Measurements from ENCODE around the gene SEC14L1.
"Not testable (repeated sequence)": the region's sequence is repeated elsewhere in the genome, so short reads cannot be mapped to it uniquely, and the experiment has no call there.

Gene SEC14L1

DNA sequence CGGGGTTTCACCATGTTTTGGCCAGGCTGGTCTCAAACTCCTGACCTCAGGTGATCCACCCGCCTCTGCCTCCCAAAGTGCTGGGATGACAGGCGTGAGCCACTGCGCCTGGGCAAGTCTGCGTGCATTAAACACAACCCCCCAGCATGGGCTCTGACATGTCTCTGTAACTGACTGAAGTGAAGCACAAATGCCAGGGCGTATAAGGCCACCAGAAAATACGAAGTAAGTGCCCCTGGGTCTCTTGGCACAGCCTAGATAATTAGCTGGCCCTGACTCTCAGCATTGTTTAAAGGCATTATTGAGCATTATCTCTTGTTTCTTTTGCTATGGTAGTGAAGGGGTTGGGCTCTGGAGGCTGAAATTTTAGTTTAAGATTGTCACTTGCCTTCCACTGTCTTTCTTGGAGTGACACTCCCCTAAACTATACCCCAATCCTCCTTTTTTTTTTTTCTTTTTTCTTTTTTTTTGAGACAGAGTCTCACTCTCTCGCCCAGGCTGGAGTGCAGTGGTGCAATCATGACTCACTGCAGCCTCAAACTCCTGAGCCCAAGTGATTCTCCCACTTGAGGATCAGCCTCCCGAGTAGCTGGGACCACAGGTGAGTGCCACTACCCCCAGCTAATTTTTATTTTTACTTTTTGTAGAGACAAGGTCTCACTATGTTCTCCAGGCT lies 8.2 kb upstream of the SEC14L1 start:
- Histone ChIP-seq H3K9me3 (replicated peaks in 1 of 11) (peaks cover 7 to 22% (median 13%) of the 10 kb centered on the region in 11 experiments), H3K36me3 (peaks cover 0 to 9% (median 0%) of the 10 kb centered on the region in 11 experiments; a peak in 4 of 22 replicates), H3K4me3 (no peak overlapping the region), H4K20me1 (no peaks in the 10 kb centered on the region), H3K9ac (no peak overlapping the region; a peak in 1 of 22 replicates), H3K4me2 (peak overlapping the region in 1 of 11 experiments; percentile 28; a peak in 2 of 22 replicates), H3K27me3 (no peaks in the 10 kb centered on the region), H3K4me1 (peaks cover 51 to 60% (median 55%) of the 10 kb centered on the region in 10 experiments), H3K27ac (no peak overlapping the region)
- TF ChIP-seq Cebpa-rat (IDR thresholded peaks at IDR 0.05): no peak

DNA sequence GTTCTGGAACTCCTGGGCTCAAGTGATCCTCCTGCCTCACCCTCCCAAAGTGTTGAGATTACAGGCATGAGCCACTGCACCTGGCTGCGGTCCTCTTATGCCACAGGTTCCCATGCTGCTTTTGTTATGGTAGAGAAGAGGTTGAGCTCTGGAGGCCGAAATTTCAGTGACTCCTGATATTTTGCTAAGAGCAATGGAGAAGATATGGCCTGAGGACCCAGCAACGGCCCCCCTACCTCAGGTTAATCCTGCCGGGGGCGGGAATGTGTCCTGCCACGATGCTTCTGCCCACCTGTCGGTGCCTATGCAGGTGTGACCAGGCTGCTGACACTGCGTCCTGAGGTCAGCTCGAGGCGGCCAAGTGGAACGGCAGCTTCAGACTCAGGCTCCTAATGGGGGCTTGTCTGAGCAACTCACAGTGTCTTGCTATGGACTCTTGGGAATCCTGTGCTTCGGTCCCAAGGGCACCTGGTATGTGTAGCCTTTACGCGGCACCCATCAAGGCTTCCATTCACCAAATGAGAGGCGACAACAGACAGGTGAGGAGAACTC lies 7.6 kb upstream of the SEC14L1 start:
- Histone ChIP-seq H3K4me2 (peak overlapping the region in 1 of 11 experiments; percentile 28; a peak in 1 of 22 replicates), H3K4me1 (peaks cover 45 to 60% (median 53%) of the 10 kb centered on the region in 10 experiments), H3K27ac (no peak overlapping the region), H4K20me1 (no peaks in the 10 kb centered on the region), H3K9ac (no peak overlapping the region), H3K4me3 (no peak overlapping the region), H3K9me3 (replicated peaks in 1 of 11) (peaks cover 13 to 28% (median 19%) of the 10 kb centered on the region in 11 experiments), H3K36me3 (peaks cover 0 to 10% (median 0%) of the 10 kb centered on the region in 11 experiments; a peak in 4 of 22 replicates), H3K27me3 (no peaks in the 10 kb centered on the region)
- TF ChIP-seq Cebpa-rat (IDR thresholded peaks at IDR 0.05): no peak

DNA sequence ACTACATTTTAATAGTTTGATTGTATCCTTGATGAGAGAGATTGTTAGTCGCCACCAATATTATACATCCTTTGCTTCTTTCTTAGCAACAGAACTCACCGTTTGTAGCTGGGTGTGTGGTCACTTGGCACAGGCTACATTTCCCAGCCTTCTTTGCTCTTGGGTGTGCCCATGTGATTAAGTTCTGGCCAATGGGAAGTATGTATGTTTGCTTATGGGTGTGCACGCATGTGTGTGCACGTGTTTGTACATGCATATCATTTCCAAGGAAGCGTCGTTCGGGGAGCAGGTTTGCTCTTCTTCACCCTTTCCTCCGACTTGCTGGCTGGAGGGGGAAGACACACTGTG lies 4.4 kb upstream of the SEC14L1 start:
- H3K9me3 ChIP-seq (replicated peaks in 1 of 11): peaks cover 24 to 40% (median 30%) of the 10 kb centered on the region in 11 experiments
- H4K20me1 ChIP-seq: peaks cover 0 to 1% (median 0%) of the 10 kb centered on the region in 11 experiments; a peak in 6 of 22 replicates
- TF ChIP-seq Cebpa-rat (IDR thresholded peaks at IDR 0.05): no peak
- peaks cover 0 to 13% (median 0%) of the 10 kb centered on the region in 11 experiments; a peak in 4 of 22 replicates for H3K36me3 ChIP-seq
- H3K4me2 ChIP-seq: peak overlapping the region in 9 of 11 experiments; percentile 27 to 64 (median 52); a peak in 15 of 22 replicates
- H3K9ac ChIP-seq: no peak overlapping the region
- no peaks in the 10 kb centered on the region for H3K27me3 ChIP-seq
- 0 out of 22 replicates have a peak overlapping the region, but pooled peaks of 1 of the 11 experiments have one; percentile 28 for H3K27ac ChIP-seq
- 0 out of 20 replicates have a peak overlapping the region, but pooled peaks of 1 of the 10 experiments have one; percentile 18 for H3K4me3 ChIP-seq
- H3K4me1 ChIP-seq: peaks cover 38 to 58% (median 45%) of the 10 kb centered on the region in 10 experiments

DNA sequence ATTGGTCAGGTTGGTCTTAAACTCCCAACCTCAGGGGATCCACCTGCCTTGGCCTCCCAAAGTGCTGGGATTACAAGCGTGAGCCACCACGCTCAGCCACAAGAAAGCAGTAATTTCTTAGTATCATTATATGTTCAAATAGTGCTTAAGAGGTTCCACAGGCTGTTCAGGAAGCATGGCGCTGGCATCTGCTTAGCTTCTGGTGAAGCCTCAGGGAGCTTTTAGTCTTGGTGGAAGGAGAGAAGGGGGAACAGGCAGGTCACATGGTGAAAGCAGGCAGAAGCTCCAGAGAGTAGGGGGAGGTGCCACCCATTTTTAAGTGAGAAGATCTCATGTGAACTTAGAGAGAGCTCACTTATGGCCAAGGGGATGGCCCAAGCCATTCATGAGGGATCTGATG lies 3.7 kb upstream of the SEC14L1 start:
- Histone ChIP-seq H3K4me2 (peak overlapping the region in 2 of 11 experiments; percentile 48 to 68; a peak in 2 of 22 replicates), H3K27me3 (no peaks in the 10 kb centered on the region), H4K20me1 (peaks cover 0 to 9% (median 6%) of the 10 kb centered on the region in 11 experiments; a peak in 11 of 22 replicates), H3K9ac (no peak overlapping the region), H3K27ac (peak overlapping the region in 4 of 11 experiments; percentile 28 to 96 (median 48); a peak in 5 of 22 replicates), H3K9me3 (replicated peaks in 1 of 11) (peaks cover 24 to 40% (median 30%) of the 10 kb centered on the region in 11 experiments), H3K36me3 (peaks cover 0 to 14% (median 0%) of the 10 kb centered on the region in 11 experiments; a peak in 5 of 22 replicates), H3K4me1 (peaks cover 45 to 61% (median 51%) of the 10 kb centered on the region in 10 experiments), H3K4me3 (peak overlapping the region in 2 of 10 experiments; percentile 18 to 23; a peak in 2 of 20 replicates)
- no peak for TF ChIP-seq Cebpa-rat (IDR thresholded peaks at IDR 0.05)

DNA sequence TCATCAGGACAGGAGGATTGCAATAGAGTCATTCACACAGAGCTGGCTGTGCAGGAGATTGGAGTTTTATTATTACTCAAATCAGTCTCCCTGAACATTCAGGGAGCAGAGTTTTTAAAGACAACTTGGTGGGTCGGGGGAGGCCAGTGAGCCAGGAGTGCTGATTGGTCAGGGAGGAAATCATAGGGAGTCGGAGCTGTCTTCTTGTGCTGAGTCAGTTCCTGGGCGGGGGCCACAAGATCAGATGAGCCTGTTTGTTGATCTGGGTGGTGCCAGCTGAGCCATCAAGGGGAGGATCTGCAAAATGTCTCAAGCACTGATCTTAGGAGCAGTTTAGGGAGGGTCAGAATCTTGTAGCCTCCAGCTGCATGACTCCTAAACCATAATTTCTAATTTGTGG lies 2.9 kb upstream of the SEC14L1 start:
- H4K20me1 ChIP-seq: peaks cover 0 to 16% (median 12%) of the 10 kb centered on the region in 11 experiments; a peak in 13 of 22 replicates
- H3K4me2 ChIP-seq: peak overlapping the region in 8 of 11 experiments; percentile 7 to 68 (median 36); a peak in 13 of 22 replicates
- not testable (repeated sequence) for H3K27me3 ChIP-seq, H3K9ac ChIP-seq
- peaks cover 53 to 63% (median 55%) of the 10 kb centered on the region in 10 experiments for H3K4me1 ChIP-seq
- H3K36me3 ChIP-seq: peaks cover 0 to 22% (median 5%) of the 10 kb centered on the region in 11 experiments; a peak in 13 of 22 replicates
- peaks cover 24 to 40% (median 30%) of the 10 kb centered on the region in 11 experiments for H3K9me3 ChIP-seq (replicated peaks in 1 of 11)
- peak overlapping the region in 5 of 11 experiments; percentile 25 to 96 (median 46); a peak in 6 of 22 replicates for H3K27ac ChIP-seq
- peak overlapping the region in 5 of 10 experiments; percentile 1 to 37 (median 20); a peak in 4 of 20 replicates for H3K4me3 ChIP-seq

DNA sequence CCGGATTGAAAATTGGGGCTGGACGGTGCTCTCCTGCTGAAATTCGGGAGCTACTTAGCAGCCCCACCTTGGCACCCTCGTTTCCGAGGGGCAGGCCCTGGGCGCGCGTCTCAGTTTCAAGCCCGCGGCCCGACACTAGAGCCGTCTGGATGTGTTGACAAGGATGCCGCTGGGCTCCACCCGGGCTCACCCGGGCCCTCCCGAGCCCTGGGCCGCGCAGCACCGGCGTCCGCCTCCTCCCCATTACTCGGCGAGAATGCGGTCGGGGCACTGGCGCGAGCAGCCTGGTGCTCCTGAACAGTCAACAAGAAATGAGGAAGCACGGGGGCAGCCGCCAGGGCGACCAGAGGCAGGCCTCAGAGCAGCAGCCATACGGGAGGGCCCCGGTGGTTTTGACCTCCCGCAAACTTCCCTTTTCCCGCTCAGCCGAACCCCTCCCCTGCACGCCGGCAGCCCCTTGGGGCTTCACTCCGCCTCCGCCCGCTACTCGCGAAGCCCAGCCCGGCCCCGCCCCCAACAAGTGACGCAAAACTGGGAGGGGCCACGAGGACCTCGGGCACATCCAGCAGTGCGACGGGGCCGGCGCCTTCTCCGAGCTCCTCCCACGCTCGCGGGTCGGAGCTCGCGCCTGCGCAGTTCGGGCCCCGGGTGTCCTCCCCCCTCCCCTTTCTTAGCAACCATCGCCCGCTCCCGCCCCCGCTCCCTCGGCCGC lies 447 bp upstream of the SEC14L1 start:
- H3K36me3 ChIP-seq: peaks cover 24 to 46% (median 29%) of the 10 kb centered on the region in 11 experiments
- H3K27ac ChIP-seq: peak overlapping the region; percentile 80 to 99 (median 95)
- H3K9ac ChIP-seq: peak overlapping the region; percentile 76 to 93 (median 87)
- peaks cover 24 to 40% (median 30%) of the 10 kb centered on the region in 11 experiments for H3K9me3 ChIP-seq (replicated peaks in 1 of 11)
- H3K27me3 ChIP-seq: no peaks in the 10 kb centered on the region
- TF ChIP-seq Cebpa-rat (IDR thresholded peaks at IDR 0.05): no peak
- H4K20me1 ChIP-seq: peaks cover 0 to 41% (median 19%) of the 10 kb centered on the region in 11 experiments; a peak in 14 of 22 replicates
- peak overlapping the region; percentile 6 to 73 (median 54); a peak in 18 of 20 replicates for H3K4me3 ChIP-seq
- peak overlapping the region; percentile 65 to 97 (median 87) for H3K4me2 ChIP-seq
- H3K4me1 ChIP-seq: peaks cover 53 to 76% (median 63%) of the 10 kb centered on the region in 10 experiments

DNA sequence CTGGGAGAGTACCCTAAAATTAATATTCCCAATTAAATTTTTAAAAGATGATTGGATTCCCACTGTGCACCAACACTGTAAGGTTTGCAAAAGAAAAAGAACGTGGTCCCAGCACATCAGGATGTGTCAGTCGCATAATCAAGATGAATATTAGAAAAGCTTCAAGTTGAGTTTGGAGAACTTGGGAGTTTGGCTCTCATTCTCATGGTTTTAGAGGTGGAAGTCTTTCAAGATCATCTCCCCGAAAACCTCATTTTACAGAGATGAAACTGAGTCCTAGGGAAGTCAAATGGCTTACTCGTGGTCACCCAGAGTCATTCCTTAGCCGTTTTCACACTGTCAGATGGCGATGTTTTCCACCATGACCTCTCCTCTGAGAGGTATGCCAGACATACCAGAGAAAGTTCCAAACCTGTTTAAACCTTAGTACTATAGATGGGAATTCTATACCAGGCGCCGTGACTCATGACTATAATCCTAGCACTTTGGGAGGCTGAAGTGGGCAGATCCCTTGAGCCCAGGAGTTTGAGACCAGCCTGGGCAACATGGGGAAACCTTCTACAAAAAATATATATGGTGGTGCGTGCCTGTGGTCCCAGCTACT lies 1.2 kb downstream of the SEC14L1 start:
- Histone ChIP-seq H3K4me3 (peak overlapping the region; percentile 65 to 85 (median 76)), H3K27ac (peak overlapping the region; percentile 75 to 93 (median 84); a peak in 16 of 22 replicates), H3K9me3 (replicated peaks in 1 of 11) (peaks cover 23 to 27% (median 24%) of the 10 kb centered on the region in 11 experiments), H3K4me1 (peaks cover 49 to 80% (median 60%) of the 10 kb centered on the region in 10 experiments), H3K4me2 (peak overlapping the region; percentile 80 to 94 (median 86)), H3K36me3 (peaks cover 29 to 61% (median 43%) of the 10 kb centered on the region in 11 experiments), H3K9ac (peak overlapping the region; percentile 76 to 93 (median 86)), H4K20me1 (peaks cover 6 to 57% (median 20%) of the 10 kb centered on the region in 11 experiments; a peak in 14 of 22 replicates), H3K27me3 (no peaks in the 10 kb centered on the region)
- no peak for TF ChIP-seq Cebpa-rat (IDR thresholded peaks at IDR 0.05)

DNA sequence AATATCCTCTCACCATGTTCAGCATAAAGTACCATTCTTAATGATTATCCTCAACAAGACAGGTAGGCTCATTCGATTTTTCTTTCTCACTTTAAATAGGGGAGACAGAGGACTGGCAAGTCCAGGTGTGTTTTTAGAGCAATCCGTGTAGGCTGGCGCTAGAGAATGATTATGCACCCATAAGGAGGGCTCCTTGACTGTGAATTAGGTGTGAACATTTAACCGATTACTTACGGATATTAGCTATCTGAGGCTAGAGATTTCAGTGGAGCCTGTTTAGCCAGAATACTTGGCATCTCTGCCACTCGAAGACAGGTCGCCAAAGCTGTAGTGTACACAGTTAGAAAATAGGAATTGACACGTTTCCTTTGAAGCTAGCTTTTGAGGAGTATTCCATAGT lies 1.9 kb downstream of the SEC14L1 start:
- peaks cover 49 to 80% (median 60%) of the 10 kb centered on the region in 10 experiments for H3K4me1 ChIP-seq
- peaks cover 33 to 62% (median 50%) of the 10 kb centered on the region in 11 experiments for H3K36me3 ChIP-seq
- no peak for TF ChIP-seq Cebpa-rat (IDR thresholded peaks at IDR 0.05)
- no peak overlapping the region for H3K27ac ChIP-seq
- peak overlapping the region; percentile 80 to 94 (median 86); a peak in 20 of 22 replicates for H3K4me2 ChIP-seq
- peak overlapping the region in 3 of 10 experiments; percentile 82 to 85 (median 85); a peak in 6 of 20 replicates for H3K4me3 ChIP-seq
- peaks cover 15 to 19% (median 16%) of the 10 kb centered on the region in 11 experiments for H3K9me3 ChIP-seq (replicated peaks in 1 of 11)
- peaks cover 6 to 64% (median 21%) of the 10 kb centered on the region in 11 experiments; a peak in 14 of 22 replicates for H4K20me1 ChIP-seq
- peak overlapping the region in 3 of 11 experiments; percentile 35 to 93 (median 91); a peak in 5 of 22 replicates for H3K9ac ChIP-seq
- no peaks in the 10 kb centered on the region for H3K27me3 ChIP-seq

All from BLaER1 treated with 17β-estradiol and CSF1 and Interleukin-3, amounts not matched to agents 10 nM and 100 nM (cell line).